HEK293 (cell line): ENCODE measurements around the gene ADAMTS16.

ENCODE experiments used
- EGR2 ChIP-seq: fragments of 450-650 bp; formaldehyde crosslinking; IDR thresholded peaks from 2 replicates; pipeline ENCODE4 v1.5.1; 2016; ENCODE audit warnings: low read depth, missing biosample characterization, missing genetic modification characterization
- GLI2 ChIP-seq: fragments of 450-650 bp; formaldehyde crosslinking; IDR thresholded peaks from 2 replicates; pipeline ENCODE4; 2017; ENCODE audit warnings: missing biosample characterization, missing genetic modification characterization, low read depth, borderline replicate concordance
- GLIS1 ChIP-seq: fragments of 450-650 bp; formaldehyde crosslinking; IDR thresholded peaks from 2 replicates; pipeline ENCODE4 v1.5.1; 2016; ENCODE audit warnings: missing biosample characterization, missing genetic modification characterization
- HOXD13 ChIP-seq: sonication (generic); formaldehyde crosslinking; IDR thresholded peaks from 2 replicates; pipeline ENCODE4 v1.8.0; 2022; ENCODE audit warnings: missing genetic modification reagents, borderline replicate concordance
- KLF10 ChIP-seq: fragments of 450-650 bp; IDR thresholded peaks from 2 replicates; pipeline ENCODE4 v1.5.1; 2018; ENCODE audit warnings: missing biosample characterization, mild to moderate bottlenecking, missing genetic modification characterization
- SCRT2 ChIP-seq: fragments of 450-650 bp; formaldehyde crosslinking; IDR thresholded peaks from 2 replicates; pipeline ENCODE4 v1.5.1; 2016; ENCODE audit warnings: missing biosample characterization, missing genetic modification characterization
- SP3 ChIP-seq: fragments of 450-650 bp; formaldehyde crosslinking; IDR thresholded peaks from 2 replicates; pipeline ENCODE4 v1.5.1; 2016; ENCODE audit warnings: missing biosample characterization, missing genetic modification characterization
- SP7 ChIP-seq: fragments of 450-650 bp; formaldehyde crosslinking; IDR thresholded peaks from 2 replicates; pipeline ENCODE4 v1.5.1; 2016; ENCODE audit warnings: missing biosample characterization, missing genetic modification characterization
- ZBTB10 ChIP-seq: fragments of 450-650 bp; formaldehyde crosslinking; IDR thresholded peaks from 2 replicates; pipeline ENCODE4 v1.5.1; 2016; ENCODE audit warnings: missing biosample characterization, missing genetic modification characterization
- ZBTB20 ChIP-seq: fragments of 450-650 bp; formaldehyde crosslinking; IDR thresholded peaks from 2 replicates; pipeline ENCODE4 v1.5.1; 2016; ENCODE audit warnings: missing biosample characterization, missing genetic modification characterization
- ZBTB8A ChIP-seq: fragments of 450-650 bp; formaldehyde crosslinking; IDR thresholded peaks from 2 replicates; pipeline ENCODE4 v1.5.1; 2016; ENCODE audit warnings: missing biosample characterization, missing genetic modification characterization
- ZEB2 ChIP-seq: fragments of 450-650 bp; formaldehyde crosslinking; IDR thresholded peaks from 2 replicates; pipeline ENCODE4 v1.5.1; 2016; ENCODE audit warnings: missing biosample characterization, missing genetic modification characterization
- ZFHX2 ChIP-seq: fragments of 450-650 bp; formaldehyde crosslinking; conservative IDR thresholded peaks from 2 replicates; pipeline ENCODE4 v1.5.1; 2016; ENCODE audit warnings: missing biosample characterization, missing genetic modification characterization
- ZFP41 ChIP-seq: fragments of 450-650 bp; formaldehyde crosslinking; IDR thresholded peaks from 2 replicates; pipeline ENCODE4 v1.5.1; 2016; ENCODE audit warnings: missing biosample characterization, missing genetic modification characterization, borderline replicate concordance
- ZFP69B ChIP-seq: fragments of 450-650 bp; formaldehyde crosslinking; IDR thresholded peaks from 2 replicates; pipeline ENCODE4 v1.5.1; 2016; ENCODE audit warnings: missing biosample characterization, missing genetic modification characterization
- ZNF112 ChIP-seq: fragments of 450-650 bp; formaldehyde crosslinking; IDR thresholded peaks from 2 replicates; pipeline ENCODE4 v1.5.0; 2017; ENCODE audit warnings: missing biosample characterization, missing genetic modification characterization
- ZNF16 ChIP-seq: fragments of 450-650 bp; formaldehyde crosslinking; IDR thresholded peaks from 2 replicates; pipeline ENCODE4 v1.5.1; 2016; ENCODE audit warnings: low read depth, missing biosample characterization, missing genetic modification characterization
- ZNF184 ChIP-seq: fragments of 450-650 bp; IDR thresholded peaks from 2 replicates; pipeline ENCODE4 v1.5.1; 2018; ENCODE audit warnings: missing biosample characterization, mild to moderate bottlenecking, missing genetic modification characterization
- ZNF2 ChIP-seq: fragments of 450-650 bp; formaldehyde crosslinking; IDR thresholded peaks from 2 replicates; pipeline ENCODE4 v1.5.1; 2016; ENCODE audit warnings: missing biosample characterization, missing genetic modification characterization
- ZNF239 ChIP-seq: fragments of 450-650 bp; formaldehyde crosslinking; IDR thresholded peaks from 2 replicates; pipeline ENCODE4 v1.5.1; 2016; ENCODE audit warnings: missing biosample characterization, missing genetic modification characterization
- ZNF302 ChIP-seq: fragments of 450-650 bp; formaldehyde crosslinking; IDR thresholded peaks from 2 replicates; pipeline ENCODE4 v1.5.1; 2016; ENCODE audit warnings: missing biosample characterization, missing genetic modification characterization, low read depth
- ZNF324 ChIP-seq: fragments of 450-650 bp; formaldehyde crosslinking; IDR thresholded peaks from 2 replicates; pipeline ENCODE4 v1.5.1; 2016; ENCODE audit warnings: missing biosample characterization, missing genetic modification characterization
- ZNF394 ChIP-seq: fragments of 450-650 bp; formaldehyde crosslinking; IDR thresholded peaks from 2 replicates; pipeline ENCODE4 v1.5.1; 2016; ENCODE audit warnings: missing biosample characterization, missing genetic modification characterization, mild to moderate bottlenecking, moderate library complexity, borderline replicate concordance
- ZNF423 ChIP-seq: fragments of 450-650 bp; formaldehyde crosslinking; IDR thresholded peaks from 2 replicates; pipeline ENCODE4 v1.5.1; 2016; ENCODE audit warnings: missing biosample characterization, missing genetic modification characterization
- ZNF433 ChIP-seq: fragments of 450-650 bp; formaldehyde crosslinking; IDR thresholded peaks from 2 replicates; pipeline ENCODE4 v1.5.1; 2016; ENCODE audit warnings: missing biosample characterization, missing genetic modification characterization, low read depth
- ZNF510 ChIP-seq: fragments of 450-650 bp; formaldehyde crosslinking; IDR thresholded peaks from 2 replicates; pipeline ENCODE4 v1.5.1; 2018; ENCODE audit warnings: mild to moderate bottlenecking, missing genetic modification characterization, missing biosample characterization; ENCODE audit not compliant: insufficient replicate concordance
- ZNF629 ChIP-seq: fragments of 450-650 bp; formaldehyde crosslinking; IDR thresholded peaks from 2 replicates; pipeline ENCODE4 v1.5.1; 2017; ENCODE audit warnings: missing biosample characterization, missing genetic modification characterization
- ZNF660 ChIP-seq: fragments of 450-650 bp; IDR thresholded peaks from 2 replicates; pipeline ENCODE4 v1.5.1; 2018; ENCODE audit warnings: missing biosample characterization, mild to moderate bottlenecking, missing genetic modification characterization
- ZNF76 ChIP-seq: fragments of 450-650 bp; formaldehyde crosslinking; IDR thresholded peaks from 2 replicates; pipeline ENCODE4; 2016; ENCODE audit warnings: low read depth, missing biosample characterization, missing genetic modification characterization, borderline replicate concordance
- ZNF768 ChIP-seq: fragments of 450-650 bp; formaldehyde crosslinking; IDR thresholded peaks from 2 replicates; pipeline ENCODE4 v1.5.1; 2018; ENCODE audit warnings: missing biosample characterization, mild to moderate bottlenecking, missing genetic modification characterization
- ZNF791 ChIP-seq: fragments of 450-650 bp; formaldehyde crosslinking; IDR thresholded peaks from 2 replicates; pipeline ENCODE4 v1.5.1; 2016; ENCODE audit warnings: missing biosample characterization, missing genetic modification characterization
- ZNF830 ChIP-seq: fragments of 450-650 bp; IDR thresholded peaks from 2 replicates; pipeline ENCODE4 v1.5.0; 2018; ENCODE audit warnings: missing biosample characterization, missing genetic modification characterization, low read depth, mild to moderate bottlenecking, moderate library complexity
- ZNF843 ChIP-seq: fragments of 450-650 bp; formaldehyde crosslinking; IDR thresholded peaks from 2 replicates; pipeline ENCODE4 v1.5.1; 2016; ENCODE audit warnings: missing biosample characterization, missing genetic modification characterization
- ZSCAN23 ChIP-seq: fragments of 450-650 bp; formaldehyde crosslinking; IDR thresholded peaks from 2 replicates; pipeline ENCODE4 v1.5.1; 2016; ENCODE audit warnings: missing biosample characterization, missing genetic modification characterization
- ZSCAN30 ChIP-seq: fragments of 450-650 bp; IDR thresholded peaks from 2 replicates; pipeline ENCODE4 v1.5.1; 2018; ENCODE audit warnings: missing biosample characterization, mild to moderate bottlenecking, missing genetic modification characterization, moderate library complexity
- ZSCAN4 ChIP-seq: fragments of 450-650 bp; formaldehyde crosslinking; IDR thresholded peaks from 2 replicates; pipeline ENCODE4 v1.5.1; 2017; ENCODE audit warnings: missing biosample characterization, missing genetic modification characterization
- TF ChIP-seq, protein P1 (sequence below): fragments of 450-650 bp; formaldehyde crosslinking; IDR thresholded peaks from 2 replicates; pipeline ENCODE4 v1.5.1; 2016; ENCODE audit warnings: missing biosample characterization, missing genetic modification characterization

Gene ADAMTS16

GRCh38 chr5:5340206-5340729 is 200.1 kb downstream of the ADAMTS16 start (continued):
- TF ChIP-seq ZNF394 (tag by site-specific recombination) (peak; percentile 74; the same call in 1 of the 2 replicates), ZNF660 (tag by site-specific recombination) (no peak), ZEB2 (tag by site-specific recombination) (peak; percentile 99), KLF10 (tag by site-specific recombination) (peak; percentile 81), ZBTB8A (peak; percentile 62; the same call in 1 of the 2 replicates), ZSCAN23 (peak; percentile 89; the same call in 1 of the 2 replicates), ZNF629 (tag by site-specific recombination) (peak; percentile 96), SP7 (tag by site-specific recombination) (peak; percentile 97), SP3 (tag by site-specific recombination) (0 out of 2 replicates have a peak, but pooled peaks have one; percentile 27), ZFP41 (tag by site-specific recombination) (no peak), ZFHX2 (tag by site-specific recombination) (peak; percentile 93), ZNF791 (no peak), ZSCAN4 (tag by site-specific recombination) (0 out of 2 replicates have a peak, but pooled peaks have one; percentile 61), ZNF302 (tag by site-specific recombination) (no peak), ZNF112 (tag by site-specific recombination) (no peak), ZNF184 (tag by site-specific recombination) (peak; percentile 70), GLIS1 (tag by site-specific recombination) (peak; percentile 100), GLI2 (peak; percentile 87; the same call in 1 of the 2 replicates), ZFP69B (tag by site-specific recombination) (peak; percentile 85), ZNF239 (tag by site-specific recombination) (no peak), ZSCAN30 (tag by site-specific recombination) (no peak), ZNF423 (tag by site-specific recombination) (no peak), ZNF324 (peak; percentile 99), ZNF510 (tag by site-specific recombination) (peak; percentile 23), ZNF433 (no peak), EGR2 (peak; percentile 94), ZBTB10 (tag by site-specific recombination) (peak; percentile 46; the same call in 1 of the 2 replicates), ZNF16 (no peak), HOXD13 (peak; percentile 72; the same call in 1 of the 2 replicates), ZNF768 (tag by site-specific recombination) (no peak), ZNF76 (tag by site-specific recombination) (peak; percentile 65; the same call in 1 of the 2 replicates), SCRT2 (no peak), ZNF2 (peak; percentile 58; the same call in 1 of the 2 replicates), ZBTB20 (tag by site-specific recombination) (peak; percentile 47; the same call in 1 of the 2 replicates), ZNF830 (no peak), ZNF843 (tag by site-specific recombination) (peak; percentile 97)
- TF ChIP-seq, protein P1, sequence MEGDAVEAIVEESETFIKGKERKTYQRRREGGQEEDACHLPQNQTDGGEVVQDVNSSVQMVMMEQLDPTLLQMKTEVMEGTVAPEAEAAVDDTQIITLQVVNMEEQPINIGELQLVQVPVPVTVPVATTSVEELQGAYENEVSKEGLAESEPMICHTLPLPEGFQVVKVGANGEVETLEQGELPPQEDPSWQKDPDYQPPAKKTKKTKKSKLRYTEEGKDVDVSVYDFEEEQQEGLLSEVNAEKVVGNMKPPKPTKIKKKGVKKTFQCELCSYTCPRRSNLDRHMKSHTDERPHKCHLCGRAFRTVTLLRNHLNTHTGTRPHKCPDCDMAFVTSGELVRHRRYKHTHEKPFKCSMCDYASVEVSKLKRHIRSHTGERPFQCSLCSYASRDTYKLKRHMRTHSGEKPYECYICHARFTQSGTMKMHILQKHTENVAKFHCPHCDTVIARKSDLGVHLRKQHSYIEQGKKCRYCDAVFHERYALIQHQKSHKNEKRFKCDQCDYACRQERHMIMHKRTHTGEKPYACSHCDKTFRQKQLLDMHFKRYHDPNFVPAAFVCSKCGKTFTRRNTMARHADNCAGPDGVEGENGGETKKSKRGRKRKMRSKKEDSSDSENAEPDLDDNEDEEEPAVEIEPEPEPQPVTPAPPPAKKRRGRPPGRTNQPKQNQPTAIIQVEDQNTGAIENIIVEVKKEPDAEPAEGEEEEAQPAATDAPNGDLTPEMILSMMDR (tag by site-specific recombination): peak; percentile 95
